A673 (cell line): Measurements from ENCODE around the gene ANKMY1.

Source experiments
- EZH2 ChIP-seq: fragments of 200-600 bp; sonication (generic); IDR thresholded peaks from 2 replicates; pipeline ENCODE4 v1.6.1; 2017; ENCODE audit warnings: borderline replicate concordance, low read depth, mild to moderate bottlenecking, mixed read lengths, antibody characterized with exemption, low read length; ENCODE audit not compliant: poor library complexity, severe bottlenecking
- TF ChIP-seq, protein P1 (sequence below): fragments of 300-800, 200-600 bp; sonication (generic); conservative IDR thresholded peaks from 2 replicates; pipeline ENCODE4 v1.5.1; 2017; ENCODE audit warnings: low read depth, mild to moderate bottlenecking, antibody characterized with exemption, low read length, moderate library complexity, mixed read lengths

DNA sequence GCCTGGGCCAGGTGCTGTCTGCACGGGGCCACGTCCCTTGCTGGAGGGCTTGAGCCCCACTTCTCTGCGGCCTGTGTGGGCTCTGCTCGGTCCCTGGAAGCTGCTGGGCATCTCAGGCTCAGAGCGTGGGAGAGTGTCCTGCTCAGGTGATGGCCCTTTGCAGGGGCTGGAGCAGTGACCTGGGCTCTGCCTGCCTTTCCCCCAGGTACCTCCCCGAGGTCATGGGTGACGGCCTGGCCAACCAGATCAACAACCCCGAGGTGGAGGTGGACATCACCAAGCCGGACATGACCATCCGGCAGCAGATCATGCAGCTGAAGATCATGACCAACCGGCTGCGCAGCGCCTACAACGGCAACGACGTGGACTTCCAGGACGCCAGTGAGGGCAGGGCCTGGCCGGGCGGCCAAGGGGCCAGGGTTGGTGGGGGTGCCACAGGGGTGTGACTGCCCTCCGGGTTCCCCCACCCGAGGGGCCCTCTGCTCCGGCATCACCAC, 92.5 kb downstream of the ANKMY1 start:
- TF ChIP-seq, protein P1, sequence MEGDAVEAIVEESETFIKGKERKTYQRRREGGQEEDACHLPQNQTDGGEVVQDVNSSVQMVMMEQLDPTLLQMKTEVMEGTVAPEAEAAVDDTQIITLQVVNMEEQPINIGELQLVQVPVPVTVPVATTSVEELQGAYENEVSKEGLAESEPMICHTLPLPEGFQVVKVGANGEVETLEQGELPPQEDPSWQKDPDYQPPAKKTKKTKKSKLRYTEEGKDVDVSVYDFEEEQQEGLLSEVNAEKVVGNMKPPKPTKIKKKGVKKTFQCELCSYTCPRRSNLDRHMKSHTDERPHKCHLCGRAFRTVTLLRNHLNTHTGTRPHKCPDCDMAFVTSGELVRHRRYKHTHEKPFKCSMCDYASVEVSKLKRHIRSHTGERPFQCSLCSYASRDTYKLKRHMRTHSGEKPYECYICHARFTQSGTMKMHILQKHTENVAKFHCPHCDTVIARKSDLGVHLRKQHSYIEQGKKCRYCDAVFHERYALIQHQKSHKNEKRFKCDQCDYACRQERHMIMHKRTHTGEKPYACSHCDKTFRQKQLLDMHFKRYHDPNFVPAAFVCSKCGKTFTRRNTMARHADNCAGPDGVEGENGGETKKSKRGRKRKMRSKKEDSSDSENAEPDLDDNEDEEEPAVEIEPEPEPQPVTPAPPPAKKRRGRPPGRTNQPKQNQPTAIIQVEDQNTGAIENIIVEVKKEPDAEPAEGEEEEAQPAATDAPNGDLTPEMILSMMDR, result no peak
- no peak for TF ChIP-seq EZH2
